ENCODE measurements around the gene SOX4.

The SOX4 gene

DNA sequence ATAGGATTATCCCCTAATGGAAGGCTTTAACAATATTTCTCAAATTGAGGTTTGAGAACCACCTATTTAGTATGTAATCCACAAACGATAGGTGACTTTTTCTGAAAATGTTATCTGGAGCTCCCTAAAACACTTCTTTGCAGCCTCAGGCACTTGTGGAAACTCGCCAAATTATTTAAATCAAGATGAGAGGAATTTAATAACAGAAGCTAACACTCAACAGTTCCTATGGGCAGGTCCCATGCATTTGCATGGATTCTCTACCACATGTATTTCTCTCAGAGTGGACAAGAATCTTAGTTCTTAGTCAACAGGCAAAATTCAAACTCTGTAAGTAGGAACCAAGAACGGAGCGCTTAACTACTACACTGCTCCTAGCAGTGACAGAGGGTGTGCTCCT lies 20.7 kb downstream of the SOX4 start:
- no peak for DNase-seq (ENCODE audit: low read depth)

DNA sequence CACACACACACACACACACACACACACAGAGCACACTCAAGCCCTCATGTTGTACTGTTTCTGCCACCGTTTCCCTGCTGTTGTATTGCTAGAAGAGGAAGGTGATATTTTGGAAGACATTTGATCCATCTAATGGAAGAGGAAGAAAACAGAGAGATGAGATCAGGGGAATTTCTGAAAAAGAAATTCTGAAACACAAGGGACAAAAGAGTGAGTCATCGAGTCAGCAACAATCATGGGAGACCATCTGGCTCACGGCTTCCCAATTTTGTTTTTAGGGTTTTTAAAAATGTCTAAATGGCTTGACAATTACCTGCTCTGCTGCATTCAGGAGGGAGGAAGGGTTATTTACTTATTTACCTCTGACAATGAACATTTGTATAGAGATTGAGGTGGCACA lies 22.0 kb downstream of the SOX4 start:
- DNase-seq (ENCODE audit: low read depth), result no peak

DNA sequence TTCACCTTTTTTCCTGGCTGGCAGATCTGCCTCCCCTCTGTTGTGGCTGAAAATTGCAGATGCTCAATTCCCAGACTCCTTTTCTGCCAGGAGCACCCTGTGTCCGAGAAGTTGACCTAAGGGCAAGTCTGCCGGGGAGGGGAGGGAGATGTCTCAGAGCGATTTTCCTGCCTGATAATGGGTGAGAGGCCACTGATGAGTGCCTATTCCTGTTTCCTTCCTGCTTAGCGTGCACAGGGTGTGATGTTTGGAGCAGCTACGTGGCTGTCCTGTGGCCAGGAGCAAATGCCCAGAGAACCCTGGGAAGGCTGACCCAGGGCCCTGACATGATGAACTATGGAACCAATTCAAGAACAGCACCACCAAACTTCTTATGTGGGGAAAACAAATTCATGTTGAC lies 22.5 kb downstream of the SOX4 start:
- no peak for DNase-seq (ENCODE audit: low read depth)

DNA sequence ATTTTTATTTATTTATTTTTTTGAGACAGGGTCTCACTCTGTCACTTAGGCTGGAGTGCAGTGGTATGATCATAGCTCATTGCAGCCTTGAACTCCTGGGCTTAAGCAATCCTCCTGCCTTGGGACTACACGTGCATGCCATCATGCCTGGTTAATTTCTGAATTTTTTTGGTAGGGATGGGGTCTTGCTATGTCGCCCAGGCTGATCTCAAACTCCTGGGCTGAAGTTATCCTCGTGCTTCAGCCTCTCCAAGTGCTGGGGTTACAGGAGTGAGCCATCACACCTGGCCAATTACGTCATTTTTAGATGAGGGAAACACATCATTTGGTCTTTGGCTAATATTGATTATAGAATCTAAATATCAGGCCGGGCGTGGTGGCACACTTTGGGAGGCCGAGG lies 32.1 kb downstream of the SOX4 start:
- DNase-seq (ENCODE audit: low read depth), result no peak

DNA sequence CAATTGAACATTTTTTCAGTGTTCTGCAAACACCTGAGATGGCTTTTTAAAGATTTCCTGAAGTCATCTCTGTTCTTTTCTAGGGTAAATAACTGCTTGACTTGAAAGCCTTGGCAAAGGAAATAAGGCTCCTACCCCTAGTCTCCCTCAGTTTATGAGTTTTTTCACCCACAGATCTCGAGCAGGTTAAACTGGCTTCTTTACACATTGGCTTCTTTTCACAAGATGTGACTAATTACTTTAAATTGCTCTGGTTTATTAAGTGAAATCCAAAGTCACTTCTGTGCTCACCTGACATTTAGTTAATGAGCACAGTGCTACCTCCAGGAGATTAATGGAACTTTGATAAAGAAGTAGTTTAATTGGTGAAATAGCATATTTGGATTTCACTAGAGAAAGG lies 33.2 kb downstream of the SOX4 start:
- no peak for DNase-seq (ENCODE audit: low read depth)

DNA sequence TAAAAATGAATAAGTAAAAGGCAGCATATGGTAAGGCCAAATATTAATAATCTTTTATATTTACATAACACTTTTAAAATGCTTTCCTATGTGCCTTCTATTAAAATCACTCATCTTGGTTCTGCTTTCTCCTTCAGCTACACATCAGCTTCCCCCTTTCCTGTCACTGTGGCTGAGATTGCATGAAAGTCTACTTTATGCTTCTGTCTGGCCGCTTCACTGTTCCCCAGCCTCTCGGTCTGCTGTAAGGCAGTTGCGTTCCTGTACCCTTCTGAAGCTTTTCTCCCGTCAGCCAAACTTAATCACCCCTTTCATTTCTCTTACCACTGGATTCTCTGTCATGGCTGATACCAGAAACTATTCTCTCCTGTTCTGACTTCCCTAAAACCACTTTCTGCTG lies 34.6 kb downstream of the SOX4 start:
- no peak for DNase-seq (ENCODE audit: low read depth)

DNA sequence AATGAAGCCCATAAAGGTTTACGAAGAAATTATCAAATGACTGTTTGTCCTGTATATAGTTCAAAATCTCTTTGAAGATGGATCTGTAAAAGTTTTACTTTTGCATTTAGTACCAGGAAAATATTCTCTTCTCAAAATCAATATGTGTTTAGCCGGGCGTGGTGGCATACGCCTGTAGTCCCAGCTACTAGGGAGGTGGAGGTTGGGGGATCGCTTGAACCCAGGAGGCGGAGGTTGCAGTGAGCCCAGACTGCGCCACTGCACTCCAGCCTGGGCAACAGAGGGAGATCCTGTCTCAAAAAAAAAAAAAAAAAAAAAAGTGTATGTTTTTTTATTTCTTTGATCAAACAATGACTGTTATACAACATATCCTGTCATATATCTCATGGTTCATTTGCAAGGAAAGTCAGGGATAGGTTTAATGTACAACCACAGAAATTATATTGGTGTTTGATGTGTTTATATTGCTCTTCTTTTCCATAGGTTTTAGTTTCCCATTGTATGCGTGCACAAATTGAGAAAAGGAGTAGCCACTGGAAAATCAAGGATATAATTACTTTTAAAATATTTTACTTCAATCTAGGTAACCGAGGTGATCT lies 40.1 kb downstream of the SOX4 start:
- no peak for DNase-seq (ENCODE audit: low read depth)

DNA sequence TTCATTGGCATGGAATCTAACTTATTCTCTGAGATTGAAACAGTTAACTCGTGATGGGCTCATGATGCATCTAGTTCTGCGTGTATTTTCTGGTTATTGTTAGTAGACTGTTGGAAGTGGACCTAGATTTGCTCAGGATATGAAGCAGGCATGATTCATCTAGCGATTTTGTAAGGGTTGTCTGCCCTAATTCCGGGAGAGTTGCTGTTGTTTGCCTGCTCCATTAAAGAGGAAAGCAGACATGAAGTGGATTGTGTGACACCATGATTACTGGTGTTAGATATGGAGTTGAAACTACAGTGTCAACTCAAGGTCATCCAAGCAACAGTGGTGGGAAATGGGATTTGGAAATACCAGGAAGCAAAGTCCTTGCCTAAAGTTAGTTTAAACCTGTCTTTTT lies 41.0 kb downstream of the SOX4 start:
- DNase-seq (ENCODE audit: low read depth), result peak; percentile 95

DNA sequence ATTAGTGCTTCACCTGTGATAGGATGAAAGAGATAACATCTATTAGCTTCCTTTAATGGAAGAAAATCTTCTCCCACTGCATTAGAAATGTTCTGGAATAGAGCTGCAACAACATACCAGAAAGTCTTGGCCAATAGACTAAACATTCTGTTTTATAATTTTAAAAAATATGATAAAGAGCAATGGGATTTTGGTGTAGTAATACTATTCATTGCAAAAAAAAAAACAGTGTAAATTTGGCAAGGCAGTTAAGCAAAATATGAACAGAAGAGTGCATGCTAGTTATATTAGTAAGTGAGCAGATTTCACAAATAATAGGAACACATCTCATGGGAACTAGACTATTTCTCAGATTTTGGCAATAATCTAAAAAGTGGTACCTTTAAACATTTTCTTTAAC lies 43.3 kb downstream of the SOX4 start:
- no peak for DNase-seq (ENCODE audit: low read depth)

DNA sequence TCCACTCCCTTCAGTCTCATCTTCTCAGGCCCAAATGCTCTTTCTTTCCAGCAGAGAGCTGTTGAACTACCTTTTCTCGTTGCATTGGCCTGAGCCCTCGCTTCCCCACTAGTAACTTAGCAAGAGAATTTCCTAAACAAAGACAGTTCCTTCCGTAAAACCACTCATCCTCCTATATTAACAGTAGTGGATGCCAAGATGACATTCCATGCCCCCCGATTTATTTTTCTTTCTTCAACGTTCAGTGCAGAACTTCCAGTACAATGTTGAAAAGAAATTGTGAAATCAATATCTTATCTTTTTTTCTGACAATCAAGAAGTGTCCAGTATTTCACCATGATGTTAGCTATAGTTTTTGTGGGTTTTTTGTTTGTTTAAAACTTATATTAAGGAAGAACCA lies 45.8 kb downstream of the SOX4 start:
- no peak for DNase-seq (ENCODE audit: low read depth)
